ENCODE results near the gene SEL1L.

The SEL1L gene

GRCh38 chr14:81452341-81453133, 81.1 kb downstream of the SEL1L start:
- no peak overlapping the region for H3K4me3 ChIP-seq (ENCODE audit: low read length)
- no peak for DNase-seq (ENCODE audit: low read depth)
- TF ChIP-seq CTCF (conservative IDR thresholded peaks at IDR 0.05; ENCODE audit: low read length): no peak

GRCh38 chr14:81450976-81451375, 82.7 kb downstream of the SEL1L start:
- no peak for DNase-seq (ENCODE audit: low read depth)
- no peak for TF ChIP-seq CTCF (conservative IDR thresholded peaks at IDR 0.05; ENCODE audit: low read length)
- no peak overlapping the region for H3K4me3 ChIP-seq (ENCODE audit: low read length)

- H3K4me3 ChIP-seq (ENCODE audit: low read length): no peak overlapping the region
- peak; percentile 18 for DNase-seq (ENCODE audit: low read depth)
These were observed 83.5 kb downstream of the SEL1L start for GRCh38 chr14:81450100-81450531.

DNA sequence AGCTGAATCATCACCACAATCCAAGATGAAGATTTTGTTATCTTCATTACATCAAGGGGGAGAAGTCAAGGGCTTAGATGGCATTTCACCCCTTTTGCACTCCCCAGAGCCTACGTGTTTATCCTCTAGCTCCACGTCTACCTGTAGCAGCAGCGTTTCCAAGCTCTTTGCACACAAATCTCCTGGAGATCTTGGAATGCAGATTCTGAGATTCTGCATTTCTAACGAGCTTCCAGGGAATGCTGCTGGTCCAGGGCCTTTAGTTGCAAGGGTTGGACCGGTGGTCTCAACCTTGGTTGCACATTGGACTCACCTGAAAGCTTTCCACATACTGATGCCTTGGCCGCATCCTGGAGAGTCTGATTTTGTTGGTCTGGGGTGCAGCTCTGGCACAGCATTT, 84.1 kb downstream of the SEL1L start:
- TF ChIP-seq CTCF (conservative IDR thresholded peaks at IDR 0.05; ENCODE audit: low read length): no peak
- DNase-seq (ENCODE audit: low read depth): no peak
- no peak overlapping the region for H3K4me3 ChIP-seq (ENCODE audit: low read length)

More at GRCh38 chr14:81450100-81450531, 83.5 kb downstream of the SEL1L start:
- no peak for TF ChIP-seq CTCF (conservative IDR thresholded peaks at IDR 0.05; ENCODE audit: low read length)

GRCh38 chr14:81449114-81449513, 84.5 kb downstream of the SEL1L start:
- DNase-seq (ENCODE audit: low read depth): peak; percentile 11
- no peak overlapping the region for H3K4me3 ChIP-seq (ENCODE audit: low read length)
- no peak for TF ChIP-seq CTCF (conservative IDR thresholded peaks at IDR 0.05; ENCODE audit: low read length)

DNA sequence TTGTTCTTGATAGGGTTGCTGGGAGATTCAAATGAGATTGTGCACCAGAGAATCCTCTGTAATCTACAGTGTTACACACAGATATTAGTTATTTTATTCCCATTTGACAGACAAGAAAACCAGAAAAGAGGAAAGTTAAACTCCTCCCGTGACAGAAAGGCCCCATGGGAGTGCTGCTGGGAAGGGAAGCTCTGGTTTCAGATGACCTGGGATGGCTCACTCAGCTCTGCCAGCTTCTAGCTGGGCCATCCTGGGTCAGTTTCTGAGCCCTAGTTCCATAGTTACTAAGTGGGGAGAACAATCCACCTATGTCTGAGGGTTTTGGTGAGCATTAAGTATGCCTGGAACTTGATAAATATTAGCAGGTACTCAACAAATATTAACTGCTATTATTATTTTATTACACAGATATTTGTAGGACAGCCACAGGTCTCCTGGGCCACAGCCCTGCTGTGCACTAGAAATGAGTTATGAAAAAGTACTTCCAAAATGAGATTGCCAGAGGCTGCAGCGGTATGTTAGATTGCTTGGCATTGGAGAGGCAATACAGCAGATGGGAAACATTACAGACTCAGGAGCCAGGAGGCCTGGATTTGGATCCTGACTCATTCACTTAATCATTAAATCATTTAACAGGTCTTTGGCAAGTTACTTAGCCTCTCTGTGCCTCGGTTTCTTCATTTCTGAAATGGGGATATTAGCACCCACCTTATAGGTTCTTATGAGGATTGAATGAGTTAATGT, 86.5 kb downstream of the SEL1L start:
- TF ChIP-seq CTCF (conservative IDR thresholded peaks at IDR 0.05; ENCODE audit: low read length): no peak
- DNase-seq (ENCODE audit: low read depth): peak; percentile 36
- no peak overlapping the region for H3K4me3 ChIP-seq (ENCODE audit: low read length)

All from AG10803 (cell line).